Inferior parietal cortex (tissue), 1 donor: ENCODE results near the gene MTG2.
"Not testable (repeated sequence)": the region's sequence is repeated elsewhere in the genome, so short reads cannot be mapped to it uniquely, and the experiment has no call there.

ENCODE experiments used
- DNase-seq: peaks from one replicate; pipeline ENCODE4 v3.0.0-alpha.2; 2016; ENCODE audit errors: extremely low spot score

MTG2 gene

DNA sequence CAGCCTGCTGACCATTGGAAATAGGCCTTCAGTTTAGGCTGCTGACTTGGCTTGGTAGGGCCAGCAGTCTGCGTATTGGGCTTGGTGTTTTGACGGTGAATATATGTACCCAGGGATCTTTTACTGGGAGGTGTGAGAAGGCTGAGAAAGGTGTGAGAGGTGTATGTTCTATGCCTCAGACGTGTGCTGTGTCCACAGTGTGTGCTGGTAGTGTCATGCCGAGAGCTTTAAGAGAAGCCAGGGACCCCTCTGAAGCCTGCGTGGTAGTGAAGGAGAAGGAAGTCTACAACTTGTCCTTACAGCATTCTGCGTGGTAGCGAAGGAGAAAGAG, 37.2 kb upstream of the MTG2 start:
- DNase-seq: no peak

DNA sequence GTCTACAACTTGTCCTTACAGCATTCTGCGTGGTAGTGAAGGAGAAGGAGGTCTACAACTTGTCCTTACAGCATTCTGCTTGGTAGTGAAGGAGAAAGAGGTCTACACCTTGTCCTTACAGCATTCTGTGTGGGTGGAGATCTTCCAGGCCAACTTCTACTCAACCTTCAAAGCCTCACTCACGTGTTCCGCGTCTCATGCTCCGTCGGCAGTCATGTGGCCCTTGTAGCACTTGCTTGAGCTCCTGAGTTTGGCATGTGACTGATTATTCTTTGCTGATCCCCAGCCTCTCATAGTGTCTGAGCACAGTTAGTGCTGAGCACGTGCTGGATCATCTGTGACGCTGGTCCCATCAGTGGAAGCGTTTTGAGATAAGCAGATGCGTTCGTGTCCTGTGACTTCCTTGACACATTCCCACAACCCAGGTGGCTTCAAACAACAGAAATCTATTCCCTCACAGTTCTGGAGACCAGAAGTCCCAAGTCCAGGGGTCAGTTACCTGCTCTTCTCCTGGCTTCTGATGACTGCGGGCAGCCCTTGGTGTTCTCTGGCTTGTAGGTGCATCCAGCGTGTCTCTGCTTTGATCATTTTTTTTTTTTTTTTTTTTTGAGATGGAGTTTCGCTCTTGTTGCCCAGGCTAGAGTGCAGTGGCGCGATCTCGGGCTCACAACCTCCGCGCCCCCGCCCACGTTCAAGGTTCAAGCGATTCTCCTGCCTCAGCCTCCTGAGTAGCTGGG, 36.6 kb upstream of the MTG2 start:
- no peak for DNase-seq

- no peak for DNase-seq
These were observed 35.7 kb upstream of the MTG2 start for GRCh38 chr20:62147125-62147524.

DNA sequence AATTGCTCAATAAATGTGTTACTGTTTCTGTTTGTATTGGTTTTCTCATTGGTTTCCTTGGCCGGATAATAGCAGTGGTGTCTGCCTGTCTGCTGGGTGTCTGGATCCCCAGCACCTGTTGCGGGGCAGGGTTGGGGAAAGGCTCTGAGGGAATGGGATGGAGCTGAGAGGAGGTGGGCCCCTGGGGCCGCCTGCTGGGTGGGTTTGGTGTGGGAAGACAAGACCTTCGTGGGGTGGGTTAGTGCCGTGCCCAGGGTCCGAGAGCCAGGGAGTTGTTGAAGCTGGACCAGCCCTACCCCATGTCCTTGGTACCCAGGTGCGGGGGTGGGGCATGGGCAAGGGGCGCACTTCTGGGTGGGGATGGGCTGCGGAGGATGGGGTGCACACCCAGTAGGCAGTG, 35.3 kb upstream of the MTG2 start:
- no peak for DNase-seq

DNA sequence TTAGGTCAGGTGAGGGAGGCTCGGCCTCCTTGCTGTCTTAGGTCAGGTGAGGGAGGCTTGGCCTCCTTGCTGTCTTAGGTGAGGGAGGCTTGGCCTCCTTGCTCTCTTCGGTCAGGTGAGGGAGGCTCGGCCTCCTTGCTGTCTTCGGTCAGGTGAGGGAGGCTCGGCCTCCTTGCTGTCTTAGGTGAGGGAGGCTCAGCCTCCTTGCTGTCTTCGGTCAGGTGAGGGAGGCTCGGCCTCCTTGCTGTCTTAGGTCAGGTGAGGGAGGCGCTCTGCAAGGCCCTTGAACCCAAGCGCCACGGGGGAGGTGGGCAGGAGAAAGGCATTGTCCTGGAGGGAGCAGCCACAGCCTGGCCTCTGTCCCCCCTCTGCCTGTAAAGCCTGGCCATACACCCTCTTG, 34.4 kb upstream of the MTG2 start:
- not testable (repeated sequence) for DNase-seq

DNA sequence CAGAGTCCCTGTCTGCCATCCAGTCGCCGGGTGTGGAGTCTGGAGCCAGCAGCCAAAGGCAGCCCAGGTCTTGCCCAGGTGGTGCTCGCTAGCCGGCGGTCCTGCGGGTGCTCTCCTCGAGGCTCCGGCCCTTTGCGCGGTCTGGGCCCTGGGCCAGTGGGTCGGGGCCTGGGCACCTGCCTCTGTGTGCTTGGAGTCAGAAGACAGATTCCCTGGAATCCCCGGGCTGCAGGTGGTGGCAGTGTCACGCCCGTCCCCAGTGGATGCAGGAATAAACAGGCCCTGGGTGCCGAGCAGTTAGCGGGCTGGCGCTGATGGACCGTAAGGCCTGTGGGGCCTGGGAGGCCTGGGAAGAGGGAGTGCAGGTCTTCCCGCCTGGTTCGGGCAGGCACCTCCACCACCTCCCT, 33.9 kb upstream of the MTG2 start:
- no peak for DNase-seq

DNA sequence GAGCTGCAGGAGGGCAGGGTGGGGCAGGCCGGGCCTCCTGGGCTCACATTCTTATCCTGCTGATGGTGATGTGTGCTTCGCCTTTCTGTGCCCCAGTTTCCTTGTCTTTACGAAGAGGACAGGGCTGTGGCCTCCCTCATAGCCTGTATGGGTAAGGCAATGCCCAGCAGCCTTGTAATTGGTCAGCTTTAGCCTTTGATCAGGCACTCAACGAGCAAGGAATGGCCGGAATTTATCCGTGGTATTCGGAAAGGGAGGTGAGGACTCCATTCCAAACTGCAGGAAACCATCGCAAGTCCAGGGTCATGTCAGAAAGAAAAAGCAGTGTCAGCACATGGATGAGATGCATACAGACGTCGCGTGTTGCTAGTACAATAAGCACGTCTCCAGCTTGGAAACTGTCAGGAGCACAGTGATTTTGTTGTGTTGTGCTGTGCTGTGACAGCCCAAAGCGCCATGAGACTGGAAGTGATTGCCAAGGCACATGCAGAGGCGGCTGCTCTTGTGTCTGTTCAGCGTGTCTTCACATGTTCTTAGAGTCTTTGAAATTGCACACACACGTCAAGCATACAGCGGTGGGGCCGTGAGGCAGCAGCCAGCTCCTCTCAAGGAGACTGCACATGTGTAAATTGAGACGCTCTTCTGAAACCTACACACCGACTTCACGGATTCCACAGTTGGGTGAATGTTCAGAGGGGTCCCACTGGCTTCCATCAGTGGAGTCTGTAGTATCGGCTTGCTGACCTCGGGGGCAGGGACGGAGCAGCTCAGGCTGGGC, 33.1 kb upstream of the MTG2 start:
- DNase-seq: no peak

GRCh38 chr20:62150310-62150575, 32.6 kb upstream of the MTG2 start:
- DNase-seq: no peak

- no peak for DNase-seq
These were observed 31.6 kb upstream of the MTG2 start for GRCh38 chr20:62151225-62151624.

DNA sequence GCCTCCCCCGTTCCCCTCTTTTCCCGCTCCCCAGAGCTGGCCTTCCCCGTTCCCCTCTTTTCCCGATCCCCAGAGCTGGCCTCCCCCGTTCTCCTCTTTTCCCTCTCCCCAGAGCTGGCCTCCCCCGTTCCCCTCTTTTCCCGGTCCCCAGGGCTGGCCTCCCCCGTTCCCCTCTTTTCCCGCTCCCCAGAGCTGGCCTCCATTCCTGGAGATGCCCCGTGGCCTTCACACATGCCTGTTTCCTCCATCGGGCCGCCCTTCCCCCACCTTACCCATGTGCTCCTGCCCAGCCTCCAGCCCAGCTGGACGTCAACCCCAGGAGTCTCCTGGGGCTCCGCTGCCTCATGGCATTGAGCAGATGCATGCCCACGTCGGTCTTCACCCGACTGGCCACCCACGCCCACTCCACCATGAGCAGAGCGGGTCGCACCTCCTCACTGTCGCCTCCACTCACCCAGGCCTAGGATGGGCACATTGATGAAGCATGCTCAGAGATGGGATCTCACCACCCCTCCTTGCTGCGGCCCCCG, 30.9 kb upstream of the MTG2 start:
- DNase-seq: no peak

- DNase-seq: no peak
These were observed 27.2 kb upstream of the MTG2 start for GRCh38 chr20:62155428-62156253.

DNA sequence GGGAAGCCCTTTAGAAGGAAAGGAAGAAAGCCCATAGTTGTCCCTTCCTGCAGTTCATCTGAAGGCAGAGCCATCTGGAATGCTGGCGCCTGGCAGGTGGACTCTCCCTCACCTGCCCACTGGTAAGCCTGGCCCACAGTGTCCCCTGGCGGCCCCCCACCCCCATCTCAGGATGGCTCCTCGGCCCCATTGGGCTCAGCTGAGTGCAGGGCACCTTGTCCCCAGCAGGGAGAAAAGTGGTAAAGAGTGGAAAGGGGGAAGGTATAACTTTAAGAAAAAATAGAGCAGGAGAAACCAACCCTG, 26.6 kb upstream of the MTG2 start:
- no peak for DNase-seq

GRCh38 chr20:62156592-62157386, 26.0 kb upstream of the MTG2 start:
- no peak for DNase-seq

- DNase-seq: no peak
These were observed 25.3 kb upstream of the MTG2 start for GRCh38 chr20:62157387-62158087.

- no peak for DNase-seq
These were observed 24.8 kb upstream of the MTG2 start for GRCh38 chr20:62158088-62158400.

DNA sequence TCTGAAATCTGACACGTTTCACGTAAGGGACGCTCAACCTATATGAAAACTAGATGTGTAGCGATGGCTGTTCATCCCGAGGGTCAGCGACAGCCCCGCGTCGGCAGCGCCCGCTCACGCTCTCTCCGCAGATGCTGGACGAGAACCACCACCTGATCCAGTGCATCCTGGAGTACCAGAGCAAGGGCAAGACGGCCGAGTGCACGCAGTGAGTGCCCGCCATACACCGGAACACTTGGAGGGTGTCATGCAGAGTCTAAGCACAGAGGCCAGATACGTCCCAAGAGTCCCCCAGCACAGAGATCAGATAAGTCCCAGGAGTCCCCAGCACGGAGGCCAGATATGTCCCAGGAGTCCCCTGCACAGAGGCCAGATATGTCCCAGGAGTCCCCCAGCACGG, 24.3 kb upstream of the MTG2 start:
- no peak for DNase-seq

- no peak for DNase-seq
These were observed 23.8 kb upstream of the MTG2 start for GRCh38 chr20:62159052-62159451.

DNA sequence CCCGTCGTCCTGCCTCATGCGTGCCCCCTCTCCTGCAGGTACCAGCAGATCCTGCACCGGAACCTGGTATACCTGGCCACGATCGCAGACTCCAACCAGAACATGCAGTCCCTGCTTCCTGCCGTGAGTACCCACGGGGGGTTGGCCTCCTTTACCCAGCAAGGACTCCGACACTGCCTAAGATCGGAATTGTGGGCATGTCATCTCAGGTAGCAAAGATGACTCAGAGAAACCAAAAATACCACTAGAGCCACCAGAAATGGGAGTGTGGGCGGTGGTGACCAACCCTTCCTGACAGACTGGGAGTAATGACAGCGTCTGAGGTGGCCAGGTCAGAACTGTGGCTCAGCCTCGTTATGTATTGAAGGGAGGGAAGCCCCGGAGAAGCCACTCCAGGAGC, 23.0 kb upstream of the MTG2 start:
- DNase-seq: no peak

DNA sequence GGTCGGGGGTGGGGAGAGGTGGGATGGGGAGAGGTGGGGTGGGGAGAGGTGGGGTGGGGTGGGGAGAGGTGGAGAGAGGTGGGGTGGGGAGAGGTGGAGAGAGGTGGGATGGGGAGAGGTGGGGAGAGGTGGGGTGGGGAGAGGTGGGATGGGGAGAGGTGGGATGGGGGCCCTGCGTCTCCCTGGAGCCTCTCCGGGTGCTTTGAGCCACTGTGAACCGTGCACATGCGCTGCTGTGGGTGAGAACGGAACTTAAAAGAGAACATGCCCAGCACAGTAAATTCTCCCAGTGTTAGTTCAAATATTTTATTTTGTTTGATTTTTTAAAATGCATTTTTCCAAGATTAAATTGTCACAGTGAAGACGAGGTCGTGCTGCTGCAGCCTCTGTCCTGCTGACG, 22.6 kb upstream of the MTG2 start:
- DNase-seq: no peak

DNA sequence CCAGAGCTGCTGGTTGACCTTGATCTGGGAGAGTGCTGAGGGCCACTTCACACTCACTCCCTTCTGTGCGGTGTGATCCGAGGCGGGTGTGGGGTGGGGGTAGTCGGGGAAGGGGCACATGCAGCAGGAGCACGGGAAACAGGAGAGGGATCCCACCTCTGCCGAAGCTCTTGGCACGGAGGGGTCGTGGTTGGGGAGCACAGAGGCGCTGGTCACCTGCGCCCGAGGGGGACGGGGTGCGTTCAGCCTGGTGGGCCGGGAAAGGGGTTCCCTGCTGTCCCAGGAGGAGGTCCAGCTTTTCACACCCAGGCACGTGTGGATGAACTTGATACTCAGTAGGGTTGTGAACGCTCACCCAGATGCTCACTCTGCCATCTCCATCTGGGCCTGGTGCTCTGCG, 22.0 kb upstream of the MTG2 start:
- DNase-seq: no peak

DNA sequence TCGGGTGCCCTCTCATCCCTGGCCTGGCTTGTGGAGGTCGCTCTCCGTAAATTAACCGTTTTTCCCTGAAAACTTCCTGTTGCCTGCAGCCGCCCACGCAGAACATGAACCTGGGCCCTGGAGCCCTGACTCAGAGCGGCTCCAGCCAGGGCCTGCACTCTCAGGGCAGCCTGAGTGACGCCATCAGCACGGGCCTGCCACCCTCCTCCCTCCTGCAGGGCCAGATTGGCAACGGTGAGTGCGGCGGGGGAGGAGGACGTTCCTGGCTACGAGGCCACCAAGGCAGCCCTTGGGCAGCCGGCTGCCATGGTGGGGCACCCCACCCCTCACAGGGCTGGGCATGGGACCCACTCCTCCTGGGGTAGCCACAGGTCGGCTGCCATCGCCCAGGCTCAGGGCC, 21.5 kb upstream of the MTG2 start:
- no peak for DNase-seq
